HG03378 (cell line): Measurements from ENCODE around the gene SMIM29.
"Not testable (repeated sequence)": the region's sequence is repeated elsewhere in the genome, so short reads cannot be mapped to it uniquely, and the experiment has no call there.

Experiments
- ATAC-seq: cut with Tn5 transposase; IDR thresholded peaks from one replicate; pipeline ENCODE4 v1.9.1; 2021; ENCODE audit warnings: mild to moderate bottlenecking, moderate library complexity; ENCODE audit not compliant: unreplicated experiment

The SMIM29 gene

DNA sequence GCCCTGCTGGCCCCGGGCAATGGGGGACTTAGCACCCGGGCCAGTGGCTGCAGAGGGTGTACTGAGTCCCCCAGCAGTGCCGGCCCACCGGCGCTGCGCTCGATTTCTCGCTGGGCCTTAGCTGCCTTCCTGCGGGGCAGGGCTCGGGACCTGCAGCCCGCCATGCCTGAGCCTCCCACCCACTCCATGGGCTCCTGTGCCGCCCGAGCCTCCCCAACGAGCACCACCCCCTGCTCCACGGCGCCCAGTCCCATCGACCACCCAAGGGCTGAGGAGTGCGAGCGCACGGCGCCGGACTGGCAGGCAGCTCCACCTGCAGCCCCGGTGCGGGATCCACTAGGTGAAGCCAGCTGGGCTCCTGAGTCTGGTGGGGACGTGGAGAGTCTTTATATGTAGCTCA, 20.3 kb upstream of the SMIM29 start:
- ATAC-seq, result not testable (repeated sequence)

DNA sequence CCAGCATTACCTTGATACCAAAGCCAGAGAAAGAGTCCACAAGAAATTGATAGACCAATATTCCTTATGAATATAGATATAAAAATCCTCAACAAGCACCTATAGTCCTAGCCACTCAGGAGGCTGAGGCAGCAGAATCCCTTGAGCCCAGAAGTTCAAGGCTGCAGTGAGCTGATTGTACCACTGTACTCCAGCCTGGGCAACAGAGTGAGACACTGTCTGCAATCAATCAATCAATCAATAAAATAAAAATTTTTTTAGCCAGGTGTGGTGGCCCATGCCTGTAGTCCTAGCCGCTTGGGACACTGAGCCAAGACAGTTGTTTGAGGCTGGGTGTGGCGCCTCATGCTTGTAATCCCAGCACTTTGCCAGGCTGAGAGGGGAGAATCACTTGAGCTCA, 18.9 kb upstream of the SMIM29 start:
- ATAC-seq, result no peak

DNA sequence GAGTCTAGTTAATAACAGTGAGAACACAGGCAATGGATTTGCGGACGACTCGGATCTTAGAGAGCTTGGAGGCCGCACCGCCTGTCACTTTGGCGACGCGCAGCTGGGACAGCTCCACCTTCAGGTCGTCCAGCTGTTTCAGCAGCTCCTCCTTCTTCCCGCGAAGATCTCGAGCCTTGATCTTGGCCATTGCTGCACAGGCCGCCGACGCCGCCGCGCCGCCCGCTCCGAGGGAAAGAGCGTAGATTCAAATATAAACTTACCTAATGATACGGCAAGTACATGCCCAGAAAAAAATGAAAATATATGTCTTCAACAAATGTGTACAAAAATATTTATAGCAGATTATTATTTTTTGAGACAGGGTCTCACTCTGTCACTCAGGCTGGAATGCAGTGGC, 14.7 kb upstream of the SMIM29 start:
- ATAC-seq, result not testable (repeated sequence)

DNA sequence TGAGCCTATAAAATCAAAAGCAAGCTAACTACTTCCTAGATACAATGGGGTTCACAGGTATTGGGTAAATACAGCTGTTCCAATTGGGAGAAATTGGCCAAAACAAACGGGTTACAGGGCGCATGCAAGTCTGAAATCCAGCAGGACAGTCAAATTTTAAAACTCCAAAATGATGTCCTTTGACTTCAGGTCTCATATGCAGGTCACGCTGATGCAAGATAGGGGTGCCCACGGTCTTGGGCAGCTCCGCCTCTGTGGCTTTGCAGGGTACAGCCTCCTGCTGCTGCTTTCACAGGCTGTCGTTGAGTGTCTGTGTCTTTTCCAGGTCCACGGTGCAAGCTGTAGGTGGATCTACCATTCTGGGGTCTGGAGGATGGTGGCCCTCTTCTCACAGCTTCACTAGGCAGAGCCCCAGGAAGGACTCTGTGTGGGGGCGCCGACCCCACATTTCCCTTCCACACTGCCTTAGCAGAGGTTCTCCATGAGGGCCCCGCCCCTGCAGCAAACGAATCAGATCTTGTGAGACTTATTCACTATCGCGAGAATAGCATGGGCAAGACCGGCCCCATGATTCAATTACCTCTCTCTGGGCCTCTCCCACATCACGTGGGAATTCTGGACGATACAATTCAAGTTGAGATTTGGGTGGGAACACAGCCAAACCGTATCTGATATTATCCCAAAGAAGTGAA, 11.9 kb upstream of the SMIM29 start:
- ATAC-seq, result no peak

DNA sequence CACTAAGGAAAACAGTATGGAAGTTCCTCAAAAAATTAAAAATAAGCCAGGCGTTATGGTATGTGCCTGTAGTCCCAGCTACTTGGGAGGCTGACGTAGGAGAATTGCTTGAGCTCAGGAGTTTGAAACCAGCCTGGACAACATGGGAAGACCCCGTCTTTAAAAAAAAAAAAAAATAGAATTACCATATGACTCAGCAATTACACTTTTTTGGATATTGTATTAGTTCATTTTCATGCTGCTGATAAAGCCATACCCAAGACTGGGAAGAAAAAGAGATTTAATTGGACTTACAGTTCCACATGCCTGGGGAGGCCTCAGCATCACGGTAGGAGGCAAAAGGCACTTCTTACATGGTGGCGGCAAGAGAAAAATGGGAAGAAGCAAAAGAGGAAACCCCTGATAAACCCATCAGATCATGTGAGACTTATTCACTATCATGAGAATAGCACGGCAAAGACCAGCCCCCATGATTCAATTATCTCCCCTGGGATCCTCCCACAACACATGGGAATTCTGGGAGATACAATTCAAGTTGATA, 10.8 kb upstream of the SMIM29 start:
- ATAC-seq, result no peak

DNA sequence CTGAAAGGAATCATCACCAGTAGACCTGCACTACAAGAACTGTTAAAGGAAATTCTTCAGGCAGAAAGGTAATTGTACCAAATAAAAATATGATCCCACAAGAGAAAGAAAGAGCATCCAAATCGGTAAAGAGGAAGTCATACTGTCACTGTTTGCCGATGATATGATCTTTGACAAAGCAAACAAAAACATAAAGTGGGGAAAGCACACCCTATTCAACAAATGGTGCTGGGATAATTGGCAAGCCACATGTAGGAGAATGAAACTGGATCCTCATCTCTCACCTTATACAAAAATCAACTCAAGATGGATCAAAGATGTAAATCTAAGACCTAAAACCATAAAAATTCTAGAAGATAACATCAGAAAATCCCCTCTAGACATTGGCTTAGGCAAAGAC, 3.6 kb upstream of the SMIM29 start:
- ATAC-seq, result not testable (repeated sequence)

DNA sequence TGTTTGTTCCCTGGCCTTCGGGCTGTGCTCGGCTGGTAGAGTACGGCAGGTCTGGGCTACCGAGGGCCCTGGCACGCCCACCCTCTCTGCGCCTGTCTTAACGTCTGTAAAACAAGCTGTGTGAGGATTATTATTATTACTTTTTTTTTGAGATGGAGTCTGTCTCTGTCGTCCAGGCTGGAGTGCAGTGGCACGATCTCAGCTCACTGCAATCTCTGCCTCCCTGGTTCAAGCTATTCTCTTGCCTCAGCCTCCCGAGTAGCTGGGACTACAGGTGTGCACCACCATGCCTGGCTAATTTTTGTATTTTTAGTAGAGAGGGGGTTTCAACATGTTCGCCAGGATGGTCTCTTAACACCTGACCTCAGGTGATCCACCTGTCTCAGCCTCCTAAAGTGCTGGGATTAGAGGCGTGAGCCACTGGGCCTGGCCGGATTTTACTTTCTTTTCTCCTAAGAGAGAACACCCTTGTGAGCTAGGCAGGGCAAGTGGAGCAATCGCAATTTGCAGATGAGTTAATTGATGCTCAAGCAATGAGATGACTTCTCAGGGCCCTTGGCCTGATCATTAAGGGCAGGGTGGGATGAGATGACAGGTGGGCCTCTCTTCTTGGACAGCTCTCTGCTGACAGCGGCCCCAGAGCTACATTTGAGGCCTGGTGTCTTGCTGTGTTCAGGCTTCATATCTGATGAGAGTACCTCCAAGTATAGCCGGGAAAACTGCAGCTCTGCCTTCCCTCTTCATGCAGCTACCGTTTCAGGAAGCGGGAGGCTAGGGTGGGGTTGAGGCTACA, 859 bp upstream of the SMIM29 start:
- ATAC-seq, result peak; percentile 19

DNA sequence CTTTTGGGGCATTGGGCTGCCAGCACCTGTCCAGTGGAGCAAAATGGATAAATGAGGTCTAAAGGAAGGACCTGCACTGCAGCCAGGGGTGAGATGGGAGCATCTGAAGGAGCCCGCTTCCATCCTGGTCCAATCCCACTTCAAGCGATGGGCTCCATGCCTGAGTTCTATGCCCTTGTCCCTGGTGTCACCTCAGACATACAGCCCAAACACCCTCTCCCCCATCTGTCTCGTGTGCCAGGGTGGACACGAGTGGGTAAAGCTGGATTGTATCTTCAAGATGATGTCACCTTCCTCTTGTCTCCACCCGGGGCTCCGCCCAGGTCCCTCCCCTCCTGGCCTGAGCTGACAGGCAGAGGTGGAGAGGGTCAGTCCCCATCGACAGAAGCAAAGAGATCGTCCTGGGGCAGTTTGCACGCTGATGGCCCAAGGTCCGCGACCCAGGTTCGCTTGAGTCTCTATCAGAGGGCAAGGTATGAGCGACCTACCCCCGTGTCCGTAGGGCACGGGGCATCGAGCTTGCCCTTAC, 544 bp downstream of the SMIM29 start:
- ATAC-seq, result peak; percentile 20

DNA sequence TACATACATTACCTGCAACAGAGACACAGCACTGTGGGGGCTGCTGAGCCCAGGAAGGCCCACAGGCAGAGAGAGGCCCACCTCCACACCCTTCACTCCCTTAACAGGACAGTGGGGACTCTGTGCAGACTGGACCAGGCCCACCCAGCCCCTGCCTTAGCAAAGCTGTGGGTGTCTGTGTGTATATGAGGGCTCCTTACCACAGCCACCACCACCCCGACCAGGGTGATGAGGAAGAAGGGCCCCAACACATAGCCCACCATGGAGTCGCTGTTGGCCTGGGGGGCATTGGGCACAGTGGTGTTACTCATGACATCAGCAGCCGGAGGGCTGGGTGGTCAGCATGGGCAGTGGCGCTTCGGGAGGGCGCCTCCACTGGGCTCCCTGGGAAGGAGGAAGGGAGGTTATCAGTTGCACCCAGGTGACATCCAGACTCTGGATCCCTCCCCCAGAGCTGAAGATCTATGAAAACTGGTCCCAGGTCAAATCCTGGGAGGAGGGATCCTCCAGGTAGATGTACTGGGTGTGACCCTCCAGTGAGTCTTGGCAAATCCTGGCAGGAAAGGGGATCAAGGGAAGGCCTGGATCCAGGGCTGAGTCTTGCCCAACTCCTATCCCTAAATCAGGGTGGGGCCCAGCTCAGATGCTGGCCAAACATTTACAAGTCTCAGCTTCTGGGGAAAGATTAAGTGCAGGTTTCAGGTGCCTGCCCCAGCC, 1.2 kb downstream of the SMIM29 start:
- ATAC-seq, result no peak

DNA sequence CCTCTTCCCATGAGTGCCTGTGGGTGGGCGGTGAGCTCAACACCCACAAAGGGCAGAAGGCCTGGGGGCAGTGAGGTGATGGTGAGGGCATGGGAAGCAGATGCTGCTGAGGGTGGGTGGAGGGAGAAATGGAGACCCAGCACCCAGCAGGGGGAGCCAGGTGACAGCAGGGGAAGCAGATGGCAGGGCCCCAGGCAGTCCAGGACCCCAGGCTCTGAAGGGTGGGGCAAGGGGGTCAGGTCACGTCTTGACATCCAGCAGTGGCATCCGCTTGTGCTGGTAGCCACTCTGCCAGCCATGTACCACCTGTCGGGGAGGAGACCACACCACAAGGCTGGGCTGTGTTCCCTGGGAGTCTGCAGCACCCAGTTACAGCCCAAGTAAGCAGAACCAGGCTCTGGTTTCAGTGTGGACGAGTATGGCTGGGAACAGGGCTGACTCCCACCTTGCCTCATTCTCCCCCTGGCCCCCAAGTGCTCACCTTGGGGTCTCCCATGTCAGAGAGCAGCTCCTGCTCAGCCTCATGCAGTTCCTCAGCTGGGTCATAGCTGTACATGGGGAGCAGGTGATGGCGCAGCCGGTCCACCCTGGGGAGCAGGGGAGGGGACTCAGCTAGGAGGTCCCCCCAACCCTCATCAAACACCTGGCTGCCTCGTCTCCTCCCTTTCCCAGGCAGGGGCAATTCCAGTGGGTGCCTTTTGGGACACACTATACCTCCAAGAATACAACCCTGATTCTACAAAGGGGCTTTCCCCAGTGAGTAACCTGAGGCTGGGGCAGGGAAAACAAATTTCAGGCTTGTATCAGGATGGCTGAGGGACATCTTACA, 2.0 kb downstream of the SMIM29 start:
- no peak for ATAC-seq

DNA sequence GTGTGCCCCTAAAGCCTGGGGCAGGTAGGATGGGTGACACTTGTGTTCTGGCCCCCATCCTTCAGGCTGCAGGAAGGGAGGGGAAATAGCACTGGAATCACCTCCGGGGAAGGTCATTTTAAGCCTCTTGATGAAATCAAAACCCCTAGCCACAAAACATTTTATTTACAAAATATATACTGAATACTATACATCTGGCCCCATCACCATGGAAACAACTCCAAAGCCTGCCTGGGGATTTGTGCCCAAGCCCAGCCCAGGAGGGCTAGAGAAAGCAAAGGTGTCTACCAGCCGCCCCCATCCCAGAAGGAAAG, 2.6 kb downstream of the SMIM29 start:
- ATAC-seq, result no peak

DNA sequence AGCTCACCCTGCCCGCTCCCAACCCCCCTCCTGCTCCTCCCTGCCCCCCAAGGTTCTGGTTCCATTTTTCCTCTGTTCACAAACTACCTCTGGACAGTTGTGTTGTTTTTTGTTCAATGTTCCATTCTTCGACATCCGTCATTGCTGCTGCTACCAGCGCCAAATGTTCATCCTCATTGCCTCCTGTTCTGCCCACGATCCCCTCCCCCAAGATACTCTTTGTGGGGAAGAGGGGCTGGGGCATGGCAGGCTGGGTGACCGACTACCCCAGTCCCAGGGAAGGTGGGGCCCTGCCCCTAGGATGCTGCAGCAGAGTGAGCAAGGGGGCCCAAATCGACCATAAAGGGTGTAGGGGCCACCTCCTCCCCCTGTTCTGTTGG, 3.1 kb downstream of the SMIM29 start:
- not testable (repeated sequence) for ATAC-seq

DNA sequence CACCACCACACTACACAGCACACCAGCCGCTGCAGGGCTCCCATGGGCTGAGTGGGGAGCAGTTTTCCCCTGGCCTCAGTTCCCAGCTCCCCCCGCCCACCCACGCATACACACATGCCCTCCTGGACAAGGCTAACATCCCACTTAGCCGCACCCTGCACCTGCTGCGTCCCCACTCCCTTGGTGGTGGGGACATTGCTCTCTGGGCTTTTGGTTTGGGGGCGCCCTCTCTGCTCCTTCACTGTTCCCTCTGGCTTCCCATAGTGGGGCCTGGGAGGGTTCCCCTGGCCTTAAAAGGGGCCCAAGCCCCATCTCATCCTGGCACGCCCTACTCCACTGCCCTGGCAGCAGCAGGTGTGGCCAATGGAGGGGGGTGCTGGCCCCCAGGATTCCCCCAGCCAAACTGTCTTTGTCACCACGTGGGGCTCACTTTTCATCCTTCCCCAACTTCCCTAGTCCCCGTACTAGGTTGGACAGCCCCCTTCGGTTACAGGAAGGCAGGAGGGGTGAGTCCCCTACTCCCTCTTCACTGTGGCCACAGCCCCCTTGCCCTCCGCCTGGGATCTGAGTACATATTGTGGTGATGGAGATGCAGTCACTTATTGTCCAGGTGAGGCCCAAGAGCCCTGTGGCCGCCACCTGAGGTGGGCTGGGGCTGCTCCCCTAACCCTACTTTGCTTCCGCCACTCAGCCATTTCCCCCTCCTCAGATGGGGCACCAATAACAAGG, 3.6 kb downstream of the SMIM29 start:
- not testable (repeated sequence) for ATAC-seq

DNA sequence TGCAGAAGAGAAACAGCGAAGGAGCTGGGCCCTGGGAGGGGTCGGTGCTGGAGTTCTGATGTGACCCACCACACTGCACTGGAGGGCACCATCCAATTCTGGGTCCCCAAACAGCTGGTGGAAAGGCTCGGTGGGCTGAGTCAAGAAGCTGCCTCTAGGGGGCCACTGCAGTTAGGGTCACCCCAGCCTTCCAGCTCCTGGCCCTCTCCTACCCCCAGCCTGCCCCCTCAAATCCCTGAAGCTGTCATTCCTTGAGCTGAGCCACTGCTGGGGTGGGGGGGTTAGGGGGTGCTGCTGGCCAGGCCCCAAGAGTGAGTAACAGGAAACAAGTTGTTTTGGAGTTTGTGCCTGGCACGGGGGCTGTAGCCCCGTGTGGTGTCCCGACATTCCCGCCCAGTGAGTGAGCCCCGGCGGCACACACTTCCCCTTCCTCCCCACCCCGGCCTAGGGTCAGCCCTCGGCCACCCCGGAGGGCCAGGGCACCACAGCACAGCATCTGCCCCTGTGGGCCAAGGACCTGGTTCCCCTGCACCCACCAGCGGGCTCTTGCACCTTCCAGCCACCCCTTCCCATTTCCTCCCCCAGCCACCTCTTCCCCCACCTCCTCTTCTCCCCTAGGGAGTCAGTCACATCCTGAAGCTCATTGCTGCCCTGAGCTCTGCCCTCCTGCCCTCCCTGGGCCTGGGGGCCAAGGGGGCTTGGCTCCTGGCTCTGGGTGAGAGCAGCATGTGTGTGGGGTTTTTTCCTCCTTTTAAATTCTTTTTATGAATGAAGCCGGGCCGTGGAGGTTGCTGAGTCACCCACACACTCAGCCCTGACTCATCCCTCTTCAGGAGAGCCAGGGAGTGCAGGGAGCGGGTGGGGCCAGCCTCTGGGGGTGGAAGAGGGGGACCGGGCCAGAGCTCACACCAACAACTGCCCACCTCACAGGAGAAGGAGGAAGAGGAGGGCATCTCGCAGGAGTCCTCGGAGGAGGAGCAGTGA, 4.6 kb downstream of the SMIM29 start:
- no peak for ATAC-seq

DNA sequence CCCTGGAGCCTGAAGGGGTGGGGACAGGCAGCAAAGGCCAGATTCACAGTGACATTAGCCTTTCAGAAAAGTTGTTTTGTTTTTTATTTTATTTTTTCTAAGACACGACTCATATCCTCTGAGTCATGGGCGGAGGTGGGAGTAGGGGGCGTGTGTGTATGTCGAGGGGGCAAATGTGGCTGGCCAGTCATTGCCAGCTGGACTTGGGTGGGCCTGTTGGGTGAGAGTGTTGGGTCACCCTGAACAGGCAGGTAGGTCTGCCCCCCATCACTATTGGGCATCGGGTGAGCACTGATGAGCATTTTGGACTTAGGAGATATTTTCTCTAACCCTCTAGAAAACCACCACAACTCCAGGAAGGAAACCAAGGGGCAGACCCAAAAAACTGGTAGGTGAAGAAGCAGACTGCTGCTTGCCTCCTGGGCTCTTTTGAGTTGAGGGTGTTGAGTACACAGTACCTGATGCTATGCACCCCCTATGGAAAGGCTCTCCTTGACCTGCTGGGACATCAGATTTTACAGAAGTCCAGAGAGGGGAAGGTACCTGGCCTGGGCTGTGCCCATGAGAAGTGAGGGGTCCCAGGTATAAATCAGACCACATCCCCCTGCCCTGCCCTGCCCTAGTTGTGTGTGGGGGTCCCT, 5.6 kb downstream of the SMIM29 start:
- ATAC-seq, result no peak

DNA sequence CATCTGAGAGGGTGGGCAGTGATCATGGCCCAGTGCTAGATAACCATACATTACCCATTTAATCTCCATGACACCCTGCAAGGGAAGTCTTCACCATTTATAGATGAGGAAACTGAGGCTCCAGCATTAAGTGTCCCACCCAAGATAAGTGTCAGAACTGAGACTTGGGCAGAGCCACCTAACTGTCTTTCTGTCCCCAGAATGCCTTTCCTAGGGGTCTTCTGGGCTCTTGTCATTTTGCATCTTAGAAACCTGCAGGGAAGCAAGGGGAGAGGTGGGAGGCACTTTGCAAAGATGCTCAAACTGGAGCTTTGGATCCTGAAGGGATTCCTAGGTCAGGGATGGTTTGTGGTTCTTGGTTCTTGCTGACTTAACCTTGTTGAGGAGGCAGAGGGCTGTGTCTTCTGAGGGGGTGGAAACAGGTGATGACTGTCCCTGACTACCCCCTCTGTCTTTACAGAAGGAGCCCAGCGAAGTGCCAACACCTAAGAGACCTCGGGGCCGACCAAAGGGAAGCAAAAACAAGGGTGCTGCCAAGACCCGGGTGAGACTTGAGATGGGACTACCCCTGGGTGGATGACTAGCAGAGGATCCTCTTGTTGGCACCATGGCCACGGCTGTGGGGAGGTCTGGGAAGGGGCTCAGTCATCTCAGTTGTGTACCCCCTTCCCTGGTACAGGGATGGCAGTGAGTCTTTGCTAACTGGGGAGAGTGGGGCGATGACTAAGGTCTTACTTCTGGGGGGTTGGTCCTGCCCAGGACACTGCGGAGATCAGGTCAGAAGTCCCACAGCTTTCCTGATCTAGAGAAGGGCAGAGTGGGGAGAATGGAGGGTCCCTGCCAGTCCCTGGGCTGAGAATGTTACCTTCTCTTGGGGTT, 6.3 kb downstream of the SMIM29 start:
- ATAC-seq, result no peak
